Activated naive CD8-positive, alpha-beta T cell treated with anti-CD3 and anti-CD28 coated beads for 36 hours (primary cell): Measurements from ENCODE around the gene ALX4. TPM values are rescaled to one million over a fixed set of nuclear protein-coding genes. Genes with fewer than 3 reads are reported as not detected.

Experiments
- DNase-seq: peaks from one replicate; pipeline ENCODE4 v3.0.0; 2021
- H3K27ac Mint-ChIP-seq: one replicate; pipeline ENCODE4 v1.8.0; 2022; ENCODE audit warnings: mild to moderate bottlenecking, moderate library complexity, mixed read lengths
- H3K27me3 Mint-ChIP-seq: one replicate; pipeline ENCODE4 v1.8.0; 2022; ENCODE audit warnings: mild to moderate bottlenecking, mixed read lengths
- H3K36me3 Mint-ChIP-seq: one replicate; pipeline ENCODE4 v1.8.0; 2021; ENCODE audit warnings: mild to moderate bottlenecking, mixed read lengths
- H3K4me1 Mint-ChIP-seq: one replicate; pipeline ENCODE4 v1.8.0; 2021; ENCODE audit warnings: mixed read lengths
- H3K4me3 Mint-ChIP-seq: one replicate; pipeline ENCODE4 v1.8.0; 2022; ENCODE audit warnings: mild to moderate bottlenecking, moderate library complexity, mixed read lengths
- H3K9me3 Mint-ChIP-seq: one replicate; pipeline ENCODE4 v1.8.0; 2022; ENCODE audit warnings: mixed read lengths
- total RNA-seq, 2 experiments: library from RNA; stranded (reverse); gene quantifications; one replicate each; pipeline ENCODE4 v1.2.3, GENCODE V29; 2021

The ALX4 gene
- total RNA-seq, 2 experiments from 2014 or later, result not detected

DNA sequence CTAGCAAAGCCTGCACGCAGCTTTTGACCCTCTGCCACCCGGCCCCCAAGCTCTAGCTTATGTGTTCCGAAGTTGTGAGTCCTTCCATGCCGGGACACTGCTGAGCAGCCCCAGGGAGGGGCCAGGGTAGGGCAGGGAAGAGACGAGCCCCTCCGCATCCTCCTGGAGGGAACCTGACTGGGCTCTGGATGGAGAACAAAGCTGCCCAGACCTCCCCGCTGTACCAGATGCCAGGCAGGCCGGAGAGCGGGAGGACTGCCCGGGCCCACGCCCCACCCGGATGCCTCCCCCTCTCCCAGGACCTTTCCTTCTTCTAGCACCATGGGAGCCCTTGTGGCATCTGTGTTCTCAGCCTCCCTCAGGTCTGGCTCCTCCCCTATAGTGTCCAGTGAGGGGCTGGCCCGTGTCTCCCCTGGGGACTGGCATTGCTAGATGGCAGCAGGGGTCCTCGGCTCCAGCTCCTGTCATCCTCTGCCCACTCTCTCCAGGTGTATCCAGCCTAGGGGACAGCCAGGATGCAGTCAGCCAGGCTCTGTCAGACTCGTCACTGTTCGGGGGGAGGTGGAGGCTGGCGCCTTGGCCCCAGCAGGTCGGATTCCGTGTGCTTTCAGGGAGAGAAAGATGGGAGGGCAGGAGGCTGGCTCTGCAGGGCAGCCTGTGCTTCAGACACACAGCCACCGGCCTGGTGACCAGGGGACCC is 46.1 kb downstream of the ALX4 start:
- no peak overlapping the region for H3K27ac Mint-ChIP-seq
- DNase-seq, result no peak
- no peaks in the 10 kb centered on the region for H3K9me3 Mint-ChIP-seq
- H3K27me3 Mint-ChIP-seq, result no peaks in the 10 kb centered on the region
- no peaks in the 10 kb centered on the region for H3K36me3 Mint-ChIP-seq
- H3K4me1 Mint-ChIP-seq, result no peaks in the 10 kb centered on the region
- H3K4me3 Mint-ChIP-seq, result no peak overlapping the region

DNA sequence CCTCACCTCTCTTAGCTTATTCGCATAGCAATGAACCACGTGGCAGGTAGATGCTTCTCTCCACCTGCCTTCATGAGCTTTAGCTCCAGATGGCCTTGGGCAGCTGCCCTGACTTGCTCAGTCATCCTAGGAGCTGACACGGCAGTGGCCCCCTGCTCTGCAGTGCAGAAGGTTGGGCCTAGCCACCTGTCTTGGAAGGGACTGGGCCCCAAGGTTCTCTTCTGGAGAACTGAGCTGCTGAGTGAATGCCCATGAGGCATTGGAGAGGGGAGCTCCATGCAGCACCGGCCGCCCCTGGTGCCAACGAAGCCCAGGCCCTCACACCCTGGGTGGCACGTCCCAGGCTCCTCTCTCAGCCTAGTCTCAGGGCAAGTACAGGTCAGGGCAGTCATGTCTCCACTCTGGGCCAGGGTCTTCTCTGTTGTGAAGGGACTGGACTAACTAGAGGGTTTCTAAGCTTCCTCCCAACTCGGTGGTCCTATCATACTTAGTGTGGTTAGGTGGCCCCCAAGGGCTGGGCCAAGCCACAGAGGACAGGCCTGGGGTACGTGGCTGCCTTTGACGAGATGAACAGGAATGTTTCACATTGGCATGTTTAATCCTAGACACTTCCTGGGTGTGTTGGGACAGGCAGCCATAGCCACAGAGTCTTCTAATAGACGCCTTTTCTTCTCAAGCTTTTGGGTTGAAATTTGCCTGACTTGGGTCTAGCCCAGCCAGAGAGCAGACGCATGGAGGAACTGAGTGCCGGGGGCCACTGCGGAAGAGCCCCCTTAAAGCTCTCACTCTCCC is 47.9 kb downstream of the ALX4 start:
- DNase-seq, result no peak
- Mint-ChIP-seq H3K36me3 (no peaks in the 10 kb centered on the region), H3K4me1 (peaks cover 3% of the 10 kb centered on the region), H3K9me3 (no peaks in the 10 kb centered on the region), H3K4me3 (no peak overlapping the region), H3K27me3 (no peaks in the 10 kb centered on the region), H3K27ac (no peak overlapping the region)

DNA sequence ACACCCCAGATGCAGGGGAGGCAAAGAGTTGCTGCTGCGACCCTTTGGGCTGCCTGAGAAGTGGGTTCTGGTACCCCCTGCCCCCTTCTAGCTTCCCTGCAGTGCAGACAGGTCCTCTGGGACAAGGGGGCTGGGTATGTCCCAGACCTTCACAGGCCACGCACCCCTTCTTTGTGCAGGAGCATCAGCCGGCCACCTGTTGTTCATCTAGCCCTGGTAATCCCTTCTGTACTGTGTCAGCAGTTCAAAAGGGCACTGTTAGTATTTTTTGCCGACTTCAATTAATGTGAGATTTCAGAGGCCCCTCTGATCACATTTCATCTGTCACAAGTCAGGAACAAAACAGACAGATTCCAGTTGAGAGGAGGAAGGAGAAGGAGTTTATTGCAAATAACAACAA is 49.9 kb downstream of the ALX4 start:
- no peaks in the 10 kb centered on the region for H3K9me3 Mint-ChIP-seq
- H3K4me1 Mint-ChIP-seq, result peaks cover 4% of the 10 kb centered on the region
- no peak overlapping the region for H3K27ac Mint-ChIP-seq
- no peak overlapping the region for H3K4me3 Mint-ChIP-seq
- no peak for DNase-seq
- H3K27me3 Mint-ChIP-seq, result no peaks in the 10 kb centered on the region
- H3K36me3 Mint-ChIP-seq, result no peaks in the 10 kb centered on the region

DNA sequence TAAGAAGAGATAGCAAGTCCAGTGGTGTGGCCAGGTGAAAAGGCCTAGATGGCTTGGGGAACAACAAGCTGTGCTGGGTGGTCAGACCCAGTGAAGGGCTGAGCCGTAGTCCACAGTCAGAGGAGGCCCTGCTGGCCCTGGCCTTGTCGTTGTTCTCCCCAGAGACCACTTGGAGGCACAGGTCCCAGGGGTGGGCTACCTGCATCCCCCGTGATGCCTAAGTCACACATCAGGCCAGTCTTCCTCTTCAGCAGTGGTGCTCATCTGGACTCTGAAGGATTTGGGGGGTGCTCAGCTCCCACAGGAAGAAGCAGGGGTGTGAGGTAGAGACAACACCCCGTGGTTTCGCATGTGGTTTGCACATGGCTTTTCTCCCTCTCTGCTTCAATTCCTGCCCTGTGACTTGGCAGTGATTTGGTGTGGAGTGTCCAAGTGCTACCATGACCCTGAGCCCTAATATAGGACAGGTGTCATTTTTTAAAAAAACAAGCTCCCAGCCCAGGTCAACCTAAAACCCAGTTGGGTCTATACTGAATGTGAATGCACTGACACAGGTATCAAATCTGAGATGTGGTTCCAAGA is 51.0 kb downstream of the ALX4 start:
- Mint-ChIP-seq H3K9me3 (no peaks in the 10 kb centered on the region), H3K27me3 (no peaks in the 10 kb centered on the region), H3K4me3 (no peak overlapping the region), H3K36me3 (no peaks in the 10 kb centered on the region), H3K27ac (no peak overlapping the region), H3K4me1 (peaks cover 4% of the 10 kb centered on the region)
- DNase-seq, result no peak

DNA sequence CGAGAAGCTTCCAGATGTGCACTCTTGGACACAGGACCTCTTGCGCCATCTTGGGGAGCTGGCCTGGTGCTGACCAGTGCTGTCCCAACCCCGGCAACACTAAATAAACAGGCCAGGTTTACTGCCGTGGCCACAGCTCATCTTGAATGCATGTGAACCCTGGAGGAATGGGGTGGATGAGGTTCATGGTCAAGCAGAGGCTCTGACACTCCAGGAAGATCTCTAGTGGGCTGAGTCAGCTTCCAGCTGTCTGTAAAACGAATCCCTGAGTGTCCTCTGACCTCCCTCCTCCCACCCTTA is 51.8 kb downstream of the ALX4 start:
- Mint-ChIP-seq H3K4me3 (no peak overlapping the region), H3K27ac (no peak overlapping the region), H3K9me3 (peaks cover 1% of the 10 kb centered on the region), H3K36me3 (no peaks in the 10 kb centered on the region), H3K27me3 (no peaks in the 10 kb centered on the region), H3K4me1 (peaks cover 4% of the 10 kb centered on the region)
- DNase-seq, result no peak

DNA sequence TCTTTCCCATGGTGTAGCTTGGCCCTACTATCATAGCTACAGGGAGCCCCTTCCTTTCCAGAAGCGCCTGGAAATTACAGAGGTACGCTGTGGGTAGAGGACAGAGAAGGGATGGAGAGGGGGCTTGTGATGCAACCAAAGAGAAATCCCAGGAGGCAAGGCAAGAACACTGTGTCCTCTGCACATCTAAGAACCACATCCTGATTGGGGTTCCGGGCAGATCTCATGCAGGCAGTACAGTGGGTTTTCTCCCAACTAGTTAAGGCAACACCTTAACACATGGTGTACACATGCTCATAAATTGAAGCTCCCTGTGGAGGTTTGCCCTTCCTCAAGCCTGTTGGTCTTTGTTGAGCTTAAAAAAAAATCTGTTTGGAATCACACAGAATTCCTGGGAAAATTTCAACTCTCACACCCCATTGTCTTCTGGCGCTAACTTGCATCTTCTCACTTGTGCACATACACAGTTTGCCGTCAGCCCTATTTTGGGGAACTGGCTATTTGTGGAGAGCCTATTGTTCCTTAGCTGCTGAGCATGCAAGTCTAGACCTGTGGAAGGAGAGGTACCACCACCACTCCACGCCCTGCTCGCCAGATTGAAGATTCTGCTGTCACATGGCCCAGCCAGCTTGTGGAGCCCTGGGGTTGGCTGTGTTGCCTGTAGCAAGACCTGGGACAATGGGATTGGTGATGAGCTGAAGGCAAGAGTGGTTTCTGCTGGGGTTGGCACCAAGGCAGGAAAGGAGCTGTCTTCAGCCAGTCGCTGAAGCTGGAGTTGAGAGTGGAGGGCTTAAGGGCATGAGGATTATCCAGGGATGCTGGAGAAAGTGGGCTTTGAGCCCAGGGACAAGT is 52.4 kb downstream of the ALX4 start:
- H3K9me3 Mint-ChIP-seq, result peaks cover 7% of the 10 kb centered on the region
- H3K4me1 Mint-ChIP-seq, result peaks cover 4% of the 10 kb centered on the region
- DNase-seq, result no peak
- H3K27me3 Mint-ChIP-seq, result no peaks in the 10 kb centered on the region
- no peak overlapping the region for H3K27ac Mint-ChIP-seq
- H3K4me3 Mint-ChIP-seq, result no peak overlapping the region
- H3K36me3 Mint-ChIP-seq, result peaks cover 4% of the 10 kb centered on the region

DNA sequence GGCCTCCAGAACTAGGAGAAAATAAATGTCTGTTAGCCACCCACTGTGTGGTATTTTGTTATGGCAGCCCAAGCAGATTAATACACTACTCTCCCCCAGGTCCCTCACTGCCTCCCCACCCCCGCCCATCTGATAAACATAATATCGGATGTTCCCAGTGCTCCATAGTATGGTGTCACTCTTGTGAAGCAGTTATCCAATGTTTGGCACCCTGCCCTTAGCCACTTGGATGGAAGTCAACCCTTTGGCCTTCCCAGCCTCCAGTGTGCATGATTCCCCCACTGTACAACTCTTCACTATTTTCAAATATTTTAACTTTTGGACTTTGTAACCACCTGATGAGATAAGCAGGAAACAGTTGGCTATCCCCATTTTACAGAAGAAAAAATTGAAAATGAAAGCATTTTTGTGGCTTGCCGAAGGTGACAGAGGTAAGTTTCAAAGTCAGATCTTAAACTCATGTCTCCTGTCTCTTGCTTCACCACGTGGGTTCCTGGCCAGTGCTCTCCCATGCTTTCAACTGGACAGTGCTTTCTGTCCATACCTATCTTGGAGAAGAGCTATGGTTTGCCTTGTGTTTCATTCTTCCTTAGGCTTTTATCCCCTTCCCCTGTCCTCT is 53.2 kb downstream of the ALX4 start:
- Mint-ChIP-seq H3K27ac (no peak overlapping the region), H3K4me3 (no peak overlapping the region), H3K4me1 (peaks cover 4% of the 10 kb centered on the region), H3K9me3 (peaks cover 15% of the 10 kb centered on the region), H3K27me3 (no peaks in the 10 kb centered on the region), H3K36me3 (peaks cover 12% of the 10 kb centered on the region)
- DNase-seq, result no peak

DNA sequence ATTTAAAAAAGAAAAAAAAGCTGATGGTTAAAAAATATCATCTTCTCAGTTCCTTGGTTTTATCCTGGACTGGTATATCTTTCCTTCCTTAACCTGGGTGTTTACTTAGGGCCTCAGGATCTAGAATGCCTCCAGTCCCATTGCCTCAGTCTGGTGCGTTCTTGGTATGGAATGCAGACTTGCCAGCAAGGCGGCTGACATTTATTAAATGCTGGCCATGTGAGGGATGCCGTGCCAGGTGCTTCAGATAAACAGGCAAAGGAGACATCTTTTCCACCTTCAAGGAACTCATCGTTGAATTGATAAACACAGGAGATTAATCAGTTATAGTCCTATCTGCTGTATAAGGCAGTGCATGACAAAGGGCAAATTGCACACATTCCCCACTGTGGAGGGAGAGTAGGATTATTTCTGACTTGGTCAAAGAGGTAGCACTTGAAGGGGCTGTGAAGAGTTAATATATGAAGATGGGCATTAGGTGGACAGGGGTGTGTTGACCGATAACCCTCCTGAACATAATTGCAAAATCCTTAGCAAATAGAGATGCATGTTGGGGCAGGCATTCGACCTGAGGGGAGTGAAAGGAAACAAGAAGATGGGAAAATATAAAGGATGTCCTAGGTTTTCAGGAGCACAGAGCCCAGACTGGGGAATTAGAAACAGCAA is 54.4 kb downstream of the ALX4 start:
- H3K4me3 Mint-ChIP-seq, result no peak overlapping the region
- DNase-seq, result no peak
- peaks cover 4% of the 10 kb centered on the region for H3K4me1 Mint-ChIP-seq

DNA sequence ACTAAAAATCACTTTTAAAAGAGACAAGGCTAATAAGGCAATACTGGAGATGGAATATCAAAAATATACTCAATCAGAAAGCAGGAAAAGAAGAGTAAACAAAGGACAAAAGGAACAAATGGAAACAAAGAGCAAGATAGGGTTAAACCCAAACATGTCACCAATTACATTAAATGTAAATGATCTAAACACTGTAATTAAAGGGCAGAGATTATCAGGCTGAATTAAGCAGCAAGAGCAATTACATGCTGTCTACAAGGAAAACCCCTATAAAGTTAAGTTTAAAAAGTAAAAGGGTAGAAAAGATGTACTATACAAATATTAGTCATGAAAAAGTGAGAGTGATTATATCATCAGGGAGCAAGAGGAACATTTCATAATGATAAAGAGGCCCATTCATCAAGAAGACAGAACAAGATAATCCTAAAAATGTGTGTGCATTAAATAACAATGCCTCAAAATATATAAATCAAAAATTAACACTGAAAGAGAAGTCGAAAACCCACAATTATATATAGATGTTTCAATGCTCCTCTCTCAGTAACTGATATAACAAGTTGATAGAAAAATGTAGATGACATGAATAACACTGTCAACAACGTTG is 56.8 kb downstream of the ALX4 start:
- Mint-ChIP-seq H3K27ac (no peak overlapping the region), H3K9me3 (peaks cover 15% of the 10 kb centered on the region), H3K4me3 (no peak overlapping the region), H3K27me3 (no peaks in the 10 kb centered on the region), H3K36me3 (peaks cover 38% of the 10 kb centered on the region), H3K4me1 (peaks cover 4% of the 10 kb centered on the region)
- DNase-seq, result no peak

More for the DNA sequence above, 54.4 kb downstream of the ALX4 start:
- Mint-ChIP-seq H3K36me3 (peaks cover 18% of the 10 kb centered on the region), H3K27me3 (no peaks in the 10 kb centered on the region), H3K9me3 (peaks cover 15% of the 10 kb centered on the region), H3K27ac (no peak overlapping the region)

DNA sequence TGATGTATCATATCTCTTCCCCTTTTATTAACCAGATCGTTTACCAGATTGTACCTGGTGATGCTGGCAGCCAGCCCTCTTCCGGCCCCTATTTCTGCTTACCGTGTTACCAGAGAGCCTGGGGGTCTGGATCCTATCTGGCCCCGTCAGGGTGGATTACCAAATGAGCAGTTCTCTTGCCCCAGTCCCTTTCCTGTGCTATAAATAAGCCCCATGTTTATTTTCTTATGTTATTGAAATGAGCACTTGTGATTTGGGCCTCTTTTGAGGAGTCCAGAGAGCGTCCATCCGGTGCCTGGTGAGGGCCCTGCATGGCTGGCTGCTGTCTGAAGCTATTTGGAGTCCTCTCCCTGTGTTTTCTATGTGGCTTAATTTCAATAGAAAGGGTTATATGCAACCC is 59.5 kb downstream of the ALX4 start:
- Mint-ChIP-seq H3K27me3 (no peaks in the 10 kb centered on the region), H3K27ac (no peak overlapping the region), H3K36me3 (peaks cover 43% of the 10 kb centered on the region), H3K4me1 (no peaks in the 10 kb centered on the region), H3K9me3 (peaks cover 15% of the 10 kb centered on the region), H3K4me3 (no peak overlapping the region)
- no peak for DNase-seq

DNA sequence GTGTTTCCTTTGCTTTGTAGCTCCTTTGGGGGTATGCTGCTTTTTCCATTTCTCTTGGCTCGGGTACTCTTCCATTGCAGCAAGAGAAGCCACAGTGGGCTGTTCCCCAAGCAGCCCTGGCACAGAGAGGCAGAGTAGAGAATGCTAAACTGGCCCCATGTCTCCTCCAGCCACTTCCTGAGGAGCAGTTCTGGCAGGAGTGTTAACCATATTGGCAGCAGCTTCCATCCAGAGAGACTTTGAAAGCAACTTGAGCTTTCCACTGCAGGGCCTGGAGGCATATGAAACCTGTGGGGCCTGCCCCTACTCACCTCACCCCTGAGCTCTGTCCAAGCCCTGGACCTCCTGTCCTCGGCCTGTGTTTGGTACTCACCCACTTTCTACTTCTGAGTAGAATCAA is 61.8 kb downstream of the ALX4 start:
- no peaks in the 10 kb centered on the region for H3K4me1 Mint-ChIP-seq
- no peak overlapping the region for H3K4me3 Mint-ChIP-seq
- no peak overlapping the region for H3K27ac Mint-ChIP-seq
- no peaks in the 10 kb centered on the region for H3K27me3 Mint-ChIP-seq
- peaks cover 13% of the 10 kb centered on the region for H3K9me3 Mint-ChIP-seq
- no peak for DNase-seq
- peaks cover 51% of the 10 kb centered on the region for H3K36me3 Mint-ChIP-seq

DNA sequence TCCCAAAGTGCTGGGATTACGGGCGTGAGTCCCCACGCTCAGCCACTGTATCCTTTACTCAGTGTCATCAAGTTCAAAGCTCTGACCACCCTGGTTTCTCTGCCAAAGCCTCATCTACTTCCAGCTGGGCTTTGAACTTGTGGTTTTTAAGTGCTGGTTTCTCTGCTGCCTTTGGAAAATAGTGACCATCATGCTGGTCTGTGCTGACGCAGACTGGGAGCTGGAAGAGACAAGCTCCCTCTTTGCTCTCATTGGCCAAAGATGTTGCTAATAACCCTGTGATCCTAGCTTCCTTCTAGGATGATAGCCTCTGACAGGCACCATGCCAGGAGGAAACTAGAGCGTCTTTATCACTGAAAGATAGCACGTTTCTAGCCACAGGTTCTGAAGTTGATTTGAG is 62.4 kb downstream of the ALX4 start:
- no peaks in the 10 kb centered on the region for H3K4me1 Mint-ChIP-seq
- H3K27ac Mint-ChIP-seq, result no peak overlapping the region
- no peak for DNase-seq
- no peaks in the 10 kb centered on the region for H3K27me3 Mint-ChIP-seq
- H3K4me3 Mint-ChIP-seq, result no peak overlapping the region
- H3K36me3 Mint-ChIP-seq, result peaks cover 47% of the 10 kb centered on the region
- peaks cover 7% of the 10 kb centered on the region for H3K9me3 Mint-ChIP-seq

DNA sequence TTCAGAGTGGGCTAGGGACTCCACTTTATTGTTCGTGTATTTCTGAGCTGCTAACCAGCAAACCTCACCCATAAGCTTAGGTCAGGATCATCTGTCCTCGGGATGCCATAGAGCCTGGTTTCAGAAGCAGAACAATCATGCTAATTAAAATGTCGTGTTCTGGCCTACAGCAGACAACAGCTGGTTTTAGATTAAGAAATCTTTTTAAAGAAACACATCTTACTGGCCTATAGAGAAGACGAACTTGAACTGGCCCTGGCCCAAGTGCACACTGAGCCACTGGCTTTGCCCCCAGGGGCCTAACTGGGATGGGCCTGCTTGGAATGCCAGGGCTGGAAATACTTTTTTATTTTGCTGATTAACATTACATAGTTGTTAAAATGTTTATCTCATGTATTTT is 63.2 kb downstream of the ALX4 start:
- Mint-ChIP-seq H3K4me1 (no peaks in the 10 kb centered on the region), H3K9me3 (no peaks in the 10 kb centered on the region), H3K27ac (no peak overlapping the region), H3K4me3 (no peak overlapping the region), H3K36me3 (peaks cover 40% of the 10 kb centered on the region), H3K27me3 (no peaks in the 10 kb centered on the region)
- no peak for DNase-seq

DNA sequence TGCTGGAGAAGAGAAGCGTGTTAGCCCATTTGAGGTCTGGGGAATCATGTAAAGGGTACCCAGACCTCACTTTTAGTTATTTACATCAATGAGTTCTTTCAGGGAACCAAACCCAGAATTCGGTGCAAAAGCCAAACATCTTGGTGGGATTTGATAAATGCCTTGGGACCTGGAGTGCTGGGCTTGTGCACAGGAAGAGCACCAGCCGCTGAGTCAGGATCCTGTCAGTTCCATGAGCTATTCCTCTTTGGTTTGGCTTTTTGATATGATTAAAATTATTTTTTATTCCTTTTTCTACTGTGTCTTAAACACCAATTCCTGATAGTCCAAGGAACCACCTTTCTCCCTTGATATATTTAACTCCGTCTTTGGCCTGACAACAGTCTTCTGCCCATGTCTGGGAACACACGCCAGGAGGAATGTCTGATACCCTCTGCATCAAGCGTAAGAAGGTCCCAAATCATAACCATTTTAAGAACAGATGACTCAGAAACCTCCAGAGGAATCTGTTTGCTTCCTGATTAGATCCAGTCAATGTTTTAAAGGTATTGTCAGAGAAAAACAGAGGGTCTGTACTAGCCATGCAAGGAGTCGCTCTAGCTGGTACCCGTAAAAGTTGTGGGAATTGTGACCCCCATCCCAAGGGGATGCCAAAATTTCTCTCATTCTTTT is 65.2 kb downstream of the ALX4 start:
- no peak overlapping the region for H3K4me3 Mint-ChIP-seq

More for the DNA sequence above, 65.2 kb downstream of the ALX4 start:
- no peaks in the 10 kb centered on the region for H3K9me3 Mint-ChIP-seq
- no peaks in the 10 kb centered on the region for H3K27me3 Mint-ChIP-seq
- H3K4me1 Mint-ChIP-seq, result no peaks in the 10 kb centered on the region
- H3K36me3 Mint-ChIP-seq, result peaks cover 28% of the 10 kb centered on the region
- no peak for DNase-seq
- no peak overlapping the region for H3K27ac Mint-ChIP-seq
